ENCODE measurements around the gene CCDC102A.
A peak's percentile ranks its signal among the peaks of the same experiment; 100 is the strongest.

Gene CCDC102A

GRCh38 chr16:57479976-57480753 lies 56.2 kb downstream of the CCDC102A start:
- no peak for TF ChIP-seq SUZ12 (IDR thresholded peaks at IDR 0.05; ENCODE audit: extremely low read depth, insufficient read depth, insufficient read length)
- no peak for TF ChIP-seq ZNF274 (IDR thresholded peaks at IDR 0.05; ENCODE audit: low read depth, low read length)
- TF ChIP-seq YY1 (IDR thresholded peaks at IDR 0.05; ENCODE audit: insufficient read depth, insufficient read length), result no peak
- no peak for DNase-seq (ENCODE audit: low read depth, low spot score)
- Histone ChIP-seq H3K9ac (ENCODE audit: insufficient read length, low read depth) (peak overlapping the region; percentile 66), H3K27me3 (ENCODE audit: insufficient read depth, insufficient read length) (peaks cover 10% of the 10 kb centered on the region), H3K9me3 (ENCODE audit: insufficient read depth, low read length) (no peaks in the 10 kb centered on the region), H3K36me3 (ENCODE audit: insufficient read depth, insufficient read length, low read length) (peaks cover 7% of the 10 kb centered on the region), H3K4me3 (ENCODE audit: insufficient read length, low read depth) (no peak overlapping the region), H3K4me1 (ENCODE audit: insufficient read depth, insufficient read length) (peaks cover 37% of the 10 kb centered on the region)

- Histone ChIP-seq H3K9ac (ENCODE audit: insufficient read length, low read depth) (peak overlapping the region; percentile 66), H3K4me3 (ENCODE audit: insufficient read length, low read depth) (peak overlapping the region; percentile 36), H3K4me1 (ENCODE audit: insufficient read depth, insufficient read length) (peaks cover 37% of the 10 kb centered on the region), H3K9me3 (ENCODE audit: insufficient read depth, low read length) (no peaks in the 10 kb centered on the region), H3K36me3 (ENCODE audit: insufficient read depth, insufficient read length, low read length) (peaks cover 13% of the 10 kb centered on the region), H3K27me3 (ENCODE audit: insufficient read depth, insufficient read length) (peaks cover 2% of the 10 kb centered on the region)
- peak; percentile 52 for DNase-seq (ENCODE audit: low read depth, low spot score)
- TF ChIP-seq ZNF274 (IDR thresholded peaks at IDR 0.05; ENCODE audit: low read depth, low read length) (no peak), SUZ12 (IDR thresholded peaks at IDR 0.05; ENCODE audit: extremely low read depth, insufficient read depth, insufficient read length) (no peak), YY1 (IDR thresholded peaks at IDR 0.05; ENCODE audit: insufficient read depth, insufficient read length) (no peak)
Measured at GRCh38 chr16:57479205-57479975, 57.0 kb downstream of the CCDC102A start.

GRCh38 chr16:57478396-57479204 lies 57.8 kb downstream of the CCDC102A start:
- H3K9me3 ChIP-seq (ENCODE audit: insufficient read depth, low read length), result no peaks in the 10 kb centered on the region
- H3K27me3 ChIP-seq (ENCODE audit: insufficient read depth, insufficient read length), result no peaks in the 10 kb centered on the region
- DNase-seq (ENCODE audit: low read depth, low spot score), result no peak
- H3K4me1 ChIP-seq (ENCODE audit: insufficient read depth, insufficient read length), result peaks cover 32% of the 10 kb centered on the region
- no peak overlapping the region for H3K4me3 ChIP-seq (ENCODE audit: insufficient read length, low read depth)
- no peak for TF ChIP-seq ZNF274 (IDR thresholded peaks at IDR 0.05; ENCODE audit: low read depth, low read length)
- TF ChIP-seq YY1 (IDR thresholded peaks at IDR 0.05; ENCODE audit: insufficient read depth, insufficient read length), result no peak
- TF ChIP-seq SUZ12 (IDR thresholded peaks at IDR 0.05; ENCODE audit: extremely low read depth, insufficient read depth, insufficient read length), result no peak
- H3K9ac ChIP-seq (ENCODE audit: insufficient read length, low read depth), result peak overlapping the region; percentile 66
- H3K36me3 ChIP-seq (ENCODE audit: insufficient read depth, insufficient read length, low read length), result peaks cover 21% of the 10 kb centered on the region

- TF ChIP-seq ZNF274 (IDR thresholded peaks at IDR 0.05; ENCODE audit: low read depth, low read length), result no peak
- TF ChIP-seq SUZ12 (IDR thresholded peaks at IDR 0.05; ENCODE audit: extremely low read depth, insufficient read depth, insufficient read length), result no peak
- no peak for TF ChIP-seq YY1 (IDR thresholded peaks at IDR 0.05; ENCODE audit: insufficient read depth, insufficient read length)
- H3K27me3 ChIP-seq (ENCODE audit: insufficient read depth, insufficient read length), result no peaks in the 10 kb centered on the region
- H3K9me3 ChIP-seq (ENCODE audit: insufficient read depth, low read length), result no peaks in the 10 kb centered on the region
- DNase-seq (ENCODE audit: low read depth, low spot score), result no peak
- no peak overlapping the region for H3K4me3 ChIP-seq (ENCODE audit: insufficient read length, low read depth)
- H3K36me3 ChIP-seq (ENCODE audit: insufficient read depth, insufficient read length, low read length), result peaks cover 30% of the 10 kb centered on the region
- H3K4me1 ChIP-seq (ENCODE audit: insufficient read depth, insufficient read length), result peaks cover 38% of the 10 kb centered on the region
- peak overlapping the region; percentile 39 for H3K9ac ChIP-seq (ENCODE audit: insufficient read length, low read depth)
Measured at GRCh38 chr16:57477531-57478202, 58.7 kb downstream of the CCDC102A start.

GRCh38 chr16:57476546-57477410 lies 59.6 kb downstream of the CCDC102A start:
- Histone ChIP-seq H3K9ac (ENCODE audit: insufficient read length, low read depth) (peak overlapping the region; percentile 36), H3K4me1 (ENCODE audit: insufficient read depth, insufficient read length) (peaks cover 45% of the 10 kb centered on the region), H3K36me3 (ENCODE audit: insufficient read depth, insufficient read length, low read length) (peaks cover 39% of the 10 kb centered on the region), H3K9me3 (ENCODE audit: insufficient read depth, low read length) (no peaks in the 10 kb centered on the region), H3K27me3 (ENCODE audit: insufficient read depth, insufficient read length) (no peaks in the 10 kb centered on the region), H3K4me3 (ENCODE audit: insufficient read length, low read depth) (no peak overlapping the region)
- DNase-seq (ENCODE audit: low read depth, low spot score), result no peak
- TF ChIP-seq ZNF274 (IDR thresholded peaks at IDR 0.05; ENCODE audit: low read depth, low read length) (no peak), YY1 (IDR thresholded peaks at IDR 0.05; ENCODE audit: insufficient read depth, insufficient read length) (no peak), SUZ12 (IDR thresholded peaks at IDR 0.05; ENCODE audit: extremely low read depth, insufficient read depth, insufficient read length) (no peak)

Data from NT2/D1 (cell line).